ENCODE data around the gene ATP10A. TPM values are rescaled to one million over a fixed set of nuclear protein-coding genes. Genes with fewer than 3 reads are reported as not detected.

ATP10A gene
- total RNA-seq, 4 donors from 2014 or later: 2.7 to 7.0 (median 3.4) TPM

- no peak for DNase-seq
- no peak for TF ChIP-seq CTCF (IDR thresholded peaks at IDR 0.05)
- TF ChIP-seq POLR2A (IDR thresholded peaks at IDR 0.05): no peak
- Histone ChIP-seq H3K4me1 (no peaks in the 10 kb centered on the region), H3K4me3 (replicated peaks in 1 of 3) (no peak overlapping the region), H3K9me3 (no peaks in the 10 kb centered on the region), H3K36me3 (no peaks in the 10 kb centered on the region), H3K27me3 (no peaks in the 10 kb centered on the region), H3K27ac (no peak overlapping the region)
- intact Hi-C loops (cut with DNase I): no loop called here
- 86 to 90% methylated on average over 3 of the region's 3 CpGs for WGBS, 2 donors
Observed at GRCh38 chr15:25736461-25736860, 126.7 kb downstream of the ATP10A start.

GRCh38 chr15:25735550-25736384 is 127.4 kb downstream of the ATP10A start:
- H3K4me3 ChIP-seq (replicated peaks in 1 of 3): no peak overlapping the region
- no peaks in the 10 kb centered on the region for H3K9me3 ChIP-seq
- intact Hi-C loops (cut with DNase I): no loop called here
- 90 to 93% methylated on average over 30 of the region's 30 CpGs for WGBS, 2 donors
- no peak overlapping the region for H3K27ac ChIP-seq
- TF ChIP-seq POLR2A (IDR thresholded peaks at IDR 0.05): no peak
- TF ChIP-seq CTCF (IDR thresholded peaks at IDR 0.05): no peak
- no peak for DNase-seq
- no peaks in the 10 kb centered on the region for H3K36me3 ChIP-seq
- H3K27me3 ChIP-seq: no peaks in the 10 kb centered on the region
- H3K4me1 ChIP-seq: no peaks in the 10 kb centered on the region

GRCh38 chr15:25734680-25735355 is 128.3 kb downstream of the ATP10A start:
- no peaks in the 10 kb centered on the region for H3K27me3 ChIP-seq
- H3K36me3 ChIP-seq: no peaks in the 10 kb centered on the region
- H3K27ac ChIP-seq: no peak overlapping the region
- TF ChIP-seq POLR2A (IDR thresholded peaks at IDR 0.05) (no peak), CTCF (IDR thresholded peaks at IDR 0.05) (no peak)
- no peaks in the 10 kb centered on the region for H3K9me3 ChIP-seq
- WGBS, 2 donors: 88 to 89% methylated on average over 13 to 16 of the region's 17 CpGs
- intact Hi-C loops (cut with DNase I): no loop called here
- DNase-seq: no peak
- no peak overlapping the region for H3K4me3 ChIP-seq (replicated peaks in 1 of 3)
- H3K4me1 ChIP-seq: no peaks in the 10 kb centered on the region

- Histone ChIP-seq H3K4me3 (replicated peaks in 1 of 3) (no peak overlapping the region), H3K36me3 (no peaks in the 10 kb centered on the region), H3K27me3 (no peaks in the 10 kb centered on the region), H3K27ac (no peak overlapping the region), H3K9me3 (no peaks in the 10 kb centered on the region), H3K4me1 (no peaks in the 10 kb centered on the region)
- 78 to 89% methylated on average over 20 to 21 of the region's 22 CpGs for WGBS, 2 donors
- DNase-seq: no peak
- TF ChIP-seq CTCF (IDR thresholded peaks at IDR 0.05): no peak
- no peak for TF ChIP-seq POLR2A (IDR thresholded peaks at IDR 0.05)
- intact Hi-C loops (cut with DNase I): no loop called here
Observed at GRCh38 chr15:25733856-25734679, 129.1 kb downstream of the ATP10A start.
